ENCODE data around the gene FBXW7.

DNA sequence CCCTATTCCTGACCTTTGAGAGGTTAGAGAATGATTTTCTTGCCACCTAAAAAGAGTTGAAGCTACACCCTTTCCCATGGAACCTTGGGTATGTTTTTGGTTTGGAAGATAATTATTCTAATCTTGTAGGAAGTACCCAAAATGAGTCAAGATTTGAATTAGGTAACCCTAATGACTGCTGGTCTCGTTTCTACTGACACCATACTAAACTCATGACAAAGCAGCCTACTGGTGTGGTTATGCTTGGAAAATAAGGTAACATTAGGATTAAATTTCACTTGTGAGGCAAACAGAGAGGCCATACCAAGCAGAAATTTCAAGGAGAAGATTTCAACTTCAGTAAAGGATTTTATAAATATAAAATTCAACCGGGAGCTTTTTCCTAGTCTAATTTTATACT, 107.9 kb downstream of the FBXW7 start:
- no peak for TF ChIP-seq POLR2A (IDR thresholded peaks at IDR 0.05; ENCODE audit: low read depth, low read length)
- TF ChIP-seq POLR2AphosphoS5 (IDR thresholded peaks at IDR 0.05; ENCODE audit: low read depth, low read length) = no peak

All from GM12891 (cell line).